ENCODE results near the gene APOD. TPM values are rescaled to one million over a fixed set of nuclear protein-coding genes. Genes with fewer than 3 reads are reported as not detected.
A peak's percentile ranks its signal among the peaks of the same experiment; 100 is the strongest.
"Not testable (repeated sequence)": the region's sequence is repeated elsewhere in the genome, so short reads cannot be mapped to it uniquely, and the experiment has no call there.

APOD gene
- total and polyA plus RNA-seq, 4 donors = 6.4 to 596 (median 159) TPM

DNA sequence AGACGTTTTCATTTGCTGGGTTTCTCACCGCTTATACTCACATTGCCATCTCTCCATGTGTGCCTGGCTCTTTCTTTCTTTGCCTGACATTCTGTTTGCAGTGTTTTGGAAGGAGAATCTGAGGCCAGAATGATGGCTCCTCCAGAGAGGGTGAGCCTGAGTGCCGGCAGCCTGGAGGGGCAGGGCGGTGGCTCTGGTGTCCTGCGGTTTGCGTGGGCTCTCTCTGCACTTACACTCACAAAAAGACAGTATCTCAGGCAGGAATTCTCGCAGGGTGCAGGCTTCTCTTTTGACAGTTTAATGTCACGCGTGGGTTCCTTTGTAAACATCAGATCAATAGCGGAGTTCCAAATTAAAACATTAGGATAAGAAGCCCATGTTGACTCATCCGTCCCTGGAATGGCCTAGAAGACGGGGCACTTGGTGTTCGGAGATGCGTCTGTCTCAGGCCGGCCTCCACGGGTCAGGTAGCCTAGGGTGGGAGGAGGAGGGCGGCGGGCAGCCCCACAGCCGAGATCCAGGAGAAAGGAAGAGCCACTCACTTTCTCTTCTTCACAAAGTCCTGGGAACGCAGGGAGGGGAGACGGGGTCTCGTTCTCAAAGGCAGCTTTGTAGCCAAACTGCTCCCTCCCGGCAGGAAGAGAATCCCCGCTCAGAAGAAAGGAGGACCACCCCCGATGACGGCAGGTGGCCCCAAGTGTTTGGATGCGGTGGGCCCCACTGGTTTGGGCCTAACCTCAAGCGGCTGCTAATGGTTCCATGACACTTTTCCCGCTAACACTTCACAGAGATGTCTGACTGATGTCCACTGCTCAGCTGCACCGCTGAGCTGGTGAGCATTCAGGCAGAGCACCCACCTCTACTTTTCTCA is 44.0 kb upstream of the APOD start:
- WGBS, 2 donors = 77 to 78% methylated on average over 28 of the region's 30 CpGs
- H3K4me3 ChIP-seq (ENCODE audit: low read length in 2 of 2); intact Hi-C loops (cut with DNase I); H3K9me3 ChIP-seq (ENCODE audit: control insufficient read depth, low read length); H3K27me3 ChIP-seq (ENCODE audit: control insufficient read depth in 1 of 2, insufficient read depth in 2 of 2, low read length in 1 of 2); ATAC-seq (ENCODE audit: low FRiP score); H3K27ac ChIP-seq (ENCODE audit: low read depth in 1 of 2, low read length in 2 of 2); H3K36me3 ChIP-seq (ENCODE audit: control insufficient read depth in 1 of 2, insufficient read depth in 2 of 2, low read length in 1 of 2); H3K4me1 ChIP-seq (ENCODE audit: control insufficient read depth in 1 of 2, insufficient read depth in 2 of 2, low read length in 2 of 2): not testable (repeated sequence)
- DNase-seq = peak in 1 of 2 donors; percentile 67

DNA sequence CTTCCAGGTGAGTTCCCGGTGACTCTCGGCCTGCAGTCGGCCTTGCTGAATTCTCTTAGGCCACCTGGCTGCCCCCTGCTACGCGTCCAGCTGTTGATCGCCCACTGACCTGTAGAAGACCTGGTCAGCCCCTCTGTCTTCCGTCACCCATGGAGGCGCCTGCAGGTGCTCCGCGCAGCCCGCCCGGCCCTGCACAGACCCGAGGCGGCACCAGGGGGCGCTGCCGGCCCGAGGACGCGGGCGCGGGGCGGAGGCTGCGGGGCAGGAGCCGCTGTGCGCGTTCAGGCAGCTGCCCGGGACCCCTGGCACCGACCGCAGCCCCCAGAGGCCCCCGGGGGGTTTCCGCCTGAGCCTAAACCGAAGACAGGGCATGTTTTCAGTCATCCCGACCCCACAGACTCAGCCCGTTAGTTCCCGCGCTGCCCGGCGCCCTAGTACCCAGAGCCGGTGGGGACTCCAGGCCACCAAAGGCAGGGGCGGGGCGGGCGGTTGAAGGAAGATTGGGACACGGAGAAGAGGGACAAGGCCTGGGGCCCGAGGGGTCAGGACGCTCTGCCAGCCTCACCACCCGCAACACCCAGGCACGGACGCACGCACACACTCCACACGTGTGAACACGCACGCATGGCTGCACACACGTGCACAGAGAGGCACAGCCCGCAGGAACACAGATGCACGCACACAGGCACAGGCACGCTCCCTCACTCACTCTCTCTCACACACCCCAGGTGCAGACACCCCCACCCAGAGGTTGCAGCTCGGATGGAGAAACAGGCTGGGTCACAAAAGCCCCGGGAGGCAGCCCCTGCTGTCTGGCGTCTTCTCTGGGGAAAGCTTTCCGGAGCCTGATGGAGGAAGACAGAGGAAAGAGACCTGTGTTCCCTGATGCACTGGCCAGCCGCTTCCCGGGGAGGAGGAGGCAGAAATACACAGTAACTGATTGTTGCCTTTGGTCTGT is 41.1 kb upstream of the APOD start:
- peak; percentile 81 for ATAC-seq (ENCODE audit: low FRiP score)
- H3K36me3 ChIP-seq (ENCODE audit: control insufficient read depth in 1 of 2, insufficient read depth in 2 of 2, low read length in 1 of 2); H3K27ac ChIP-seq (ENCODE audit: low read depth in 1 of 2, low read length in 2 of 2); H3K9me3 ChIP-seq (ENCODE audit: control insufficient read depth, low read length); intact Hi-C loops (cut with DNase I); H3K4me1 ChIP-seq (ENCODE audit: control insufficient read depth in 1 of 2, insufficient read depth in 2 of 2, low read length in 2 of 2); H3K4me3 ChIP-seq (ENCODE audit: low read length in 2 of 2); H3K27me3 ChIP-seq (ENCODE audit: control insufficient read depth in 1 of 2, insufficient read depth in 2 of 2, low read length in 1 of 2): not testable (repeated sequence)
- 12 to 17% methylated on average over 7 to 26 of the region's 62 CpGs for WGBS, 2 donors
- DNase-seq = peak in 1 of 2 donors; percentile 51

DNA sequence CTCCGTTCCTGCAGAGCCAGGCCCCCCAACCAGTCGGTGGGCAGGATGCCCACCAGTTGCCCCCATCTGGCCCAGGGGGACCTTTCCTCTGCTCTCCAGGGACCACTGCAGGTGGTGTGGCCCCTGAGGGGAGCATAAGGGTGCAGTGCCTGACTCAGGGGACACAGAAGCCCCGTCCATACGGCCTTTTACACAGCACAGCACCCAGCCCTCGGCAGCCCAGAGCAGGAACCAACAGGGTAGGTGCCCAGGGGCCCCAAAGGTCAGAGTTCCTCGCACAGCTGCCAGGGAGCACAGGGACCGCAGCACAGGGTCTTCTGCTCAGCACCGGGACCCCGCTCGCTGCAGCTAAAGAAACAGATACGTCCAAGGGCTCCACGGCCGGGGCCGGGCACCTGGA is 40.4 kb upstream of the APOD start:
- H3K27me3 ChIP-seq (ENCODE audit: control insufficient read depth in 1 of 2, insufficient read depth in 2 of 2, low read length in 1 of 2); intact Hi-C loops (cut with DNase I); ATAC-seq (ENCODE audit: low FRiP score); H3K36me3 ChIP-seq (ENCODE audit: control insufficient read depth in 1 of 2, insufficient read depth in 2 of 2, low read length in 1 of 2); DNase-seq; H3K9me3 ChIP-seq (ENCODE audit: control insufficient read depth, low read length); H3K27ac ChIP-seq (ENCODE audit: low read depth in 1 of 2, low read length in 2 of 2); H3K4me1 ChIP-seq (ENCODE audit: control insufficient read depth in 1 of 2, insufficient read depth in 2 of 2, low read length in 2 of 2); H3K4me3 ChIP-seq (ENCODE audit: low read length in 2 of 2): not testable (repeated sequence)
- no CpG with 5 or more reads among the region's 14 CpGs for WGBS, 2 donors

DNA sequence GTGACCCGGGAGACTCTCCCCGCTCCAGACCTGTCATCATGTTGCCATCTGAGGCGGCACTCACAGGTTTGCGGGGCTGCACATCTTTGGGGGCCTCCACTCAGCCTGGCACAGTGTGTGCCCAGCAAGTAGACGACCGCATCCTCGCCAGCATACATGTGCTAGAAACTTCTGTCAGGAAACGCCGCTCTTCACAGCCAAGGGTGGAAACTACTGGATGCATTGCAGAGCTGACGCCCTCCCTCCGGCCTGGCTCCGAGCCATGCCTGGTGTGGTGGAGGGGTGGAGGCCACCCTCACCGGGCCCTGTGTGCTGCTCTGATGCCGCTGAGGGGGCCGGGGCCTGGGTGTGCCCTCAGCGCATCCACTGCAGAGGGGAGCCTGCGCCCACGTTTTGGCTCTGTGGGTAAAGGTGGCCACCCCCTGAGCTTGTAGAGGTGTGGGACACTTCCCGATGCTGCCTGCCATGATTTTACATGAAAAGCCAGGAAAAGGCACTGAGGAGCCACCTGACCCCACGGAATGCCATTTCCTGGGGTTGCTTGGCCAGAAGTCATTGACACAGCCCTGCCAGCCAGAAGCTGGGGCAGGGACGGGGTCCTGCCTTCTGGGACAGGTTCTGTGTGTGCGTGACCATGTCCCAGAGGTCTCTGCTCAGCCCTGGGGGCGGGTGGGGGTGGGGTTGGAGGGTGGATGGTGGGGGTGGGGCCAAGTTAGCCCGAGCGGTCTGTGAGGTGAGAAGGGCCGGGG is 39.7 kb upstream of the APOD start:
- H3K27ac ChIP-seq (ENCODE audit: low read depth in 1 of 2, low read length in 2 of 2); H3K27me3 ChIP-seq (ENCODE audit: control insufficient read depth in 1 of 2, insufficient read depth in 2 of 2, low read length in 1 of 2); H3K4me1 ChIP-seq (ENCODE audit: control insufficient read depth in 1 of 2, insufficient read depth in 2 of 2, low read length in 2 of 2); intact Hi-C loops (cut with DNase I); ATAC-seq (ENCODE audit: low FRiP score); H3K9me3 ChIP-seq (ENCODE audit: control insufficient read depth, low read length); H3K4me3 ChIP-seq (ENCODE audit: low read length in 2 of 2); H3K36me3 ChIP-seq (ENCODE audit: control insufficient read depth in 1 of 2, insufficient read depth in 2 of 2, low read length in 1 of 2): not testable (repeated sequence)
- 85 to 90% methylated on average over 13 to 24 of the region's 26 CpGs for WGBS, 2 donors
- DNase-seq = peak in 1 of 2 donors; percentile 54

DNA sequence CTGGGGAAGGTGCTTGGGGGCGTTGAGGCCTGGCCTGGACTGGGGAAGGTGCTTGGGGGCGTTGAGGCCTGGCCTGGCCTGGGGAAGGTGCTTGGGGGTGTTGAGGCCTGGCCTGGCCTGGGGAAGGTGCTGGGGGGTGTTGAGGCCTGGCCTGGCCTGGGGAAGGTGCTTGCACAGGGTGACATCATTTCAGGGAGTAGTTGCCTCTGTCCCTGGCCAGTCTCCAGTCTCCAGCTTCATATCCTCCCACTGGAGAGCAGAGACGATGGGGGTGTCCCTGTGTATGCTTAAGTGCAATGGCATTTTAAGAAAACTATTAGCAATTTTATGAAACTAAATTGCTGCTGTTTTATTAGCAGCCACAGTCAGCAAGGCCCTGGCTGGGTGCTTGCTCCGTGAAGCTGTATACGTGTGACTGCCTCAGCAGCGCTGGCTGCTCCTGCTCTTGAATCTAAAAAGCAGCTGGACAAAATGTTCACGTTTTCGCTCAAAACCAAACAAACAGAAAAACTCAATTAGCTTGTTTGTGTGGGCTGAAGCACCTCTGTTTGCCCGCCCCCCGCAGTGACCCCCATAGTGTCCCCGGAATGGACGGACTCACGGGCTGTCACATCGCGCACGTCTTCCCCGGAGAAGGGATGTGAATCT is 38.9 kb upstream of the APOD start:
- H3K36me3 ChIP-seq (ENCODE audit: control insufficient read depth in 1 of 2, insufficient read depth in 2 of 2, low read length in 1 of 2); H3K4me1 ChIP-seq (ENCODE audit: control insufficient read depth in 1 of 2, insufficient read depth in 2 of 2, low read length in 2 of 2); intact Hi-C loops (cut with DNase I); H3K9me3 ChIP-seq (ENCODE audit: control insufficient read depth, low read length); H3K27ac ChIP-seq (ENCODE audit: low read depth in 1 of 2, low read length in 2 of 2); ATAC-seq (ENCODE audit: low FRiP score); H3K4me3 ChIP-seq (ENCODE audit: low read length in 2 of 2); H3K27me3 ChIP-seq (ENCODE audit: control insufficient read depth in 1 of 2, insufficient read depth in 2 of 2, low read length in 1 of 2): not testable (repeated sequence)
- whole genome bisulfite sequencing, 2 donors = 86 to 90% methylated on average over 8 to 17 of the region's 17 CpGs
- DNase-seq = peak in 1 of 2 donors; percentile 35

DNA sequence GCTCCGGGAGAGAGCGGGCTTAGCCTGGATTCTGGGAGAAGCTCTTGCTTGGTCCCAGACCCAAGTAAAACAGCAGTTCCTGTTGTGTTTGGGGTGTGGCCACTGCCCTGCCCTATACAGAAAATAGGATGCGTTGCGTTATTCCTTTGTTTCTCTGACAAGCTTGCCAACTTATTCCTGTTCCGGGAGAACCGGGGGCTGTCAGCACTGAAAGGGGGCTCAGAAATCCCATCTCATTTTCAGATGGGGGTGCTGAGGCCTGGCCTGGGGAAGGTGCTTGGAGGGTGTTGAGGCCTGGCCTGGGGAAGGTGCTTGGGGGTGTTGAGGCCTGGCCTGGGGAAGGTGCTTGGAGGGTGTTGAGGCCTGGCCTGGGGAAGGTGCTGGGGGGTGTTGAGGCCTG is 38.3 kb upstream of the APOD start:
- H3K36me3 ChIP-seq (ENCODE audit: control insufficient read depth in 1 of 2, insufficient read depth in 2 of 2, low read length in 1 of 2); ATAC-seq (ENCODE audit: low FRiP score); H3K27me3 ChIP-seq (ENCODE audit: control insufficient read depth in 1 of 2, insufficient read depth in 2 of 2, low read length in 1 of 2); intact Hi-C loops (cut with DNase I); H3K4me3 ChIP-seq (ENCODE audit: low read length in 2 of 2); H3K4me1 ChIP-seq (ENCODE audit: control insufficient read depth in 1 of 2, insufficient read depth in 2 of 2, low read length in 2 of 2); DNase-seq; H3K9me3 ChIP-seq (ENCODE audit: control insufficient read depth, low read length); H3K27ac ChIP-seq (ENCODE audit: low read depth in 1 of 2, low read length in 2 of 2): not testable (repeated sequence)
- WGBS, 2 donors = 87 to 94% methylated on average over 5 to 6 of the region's 6 CpGs

DNA sequence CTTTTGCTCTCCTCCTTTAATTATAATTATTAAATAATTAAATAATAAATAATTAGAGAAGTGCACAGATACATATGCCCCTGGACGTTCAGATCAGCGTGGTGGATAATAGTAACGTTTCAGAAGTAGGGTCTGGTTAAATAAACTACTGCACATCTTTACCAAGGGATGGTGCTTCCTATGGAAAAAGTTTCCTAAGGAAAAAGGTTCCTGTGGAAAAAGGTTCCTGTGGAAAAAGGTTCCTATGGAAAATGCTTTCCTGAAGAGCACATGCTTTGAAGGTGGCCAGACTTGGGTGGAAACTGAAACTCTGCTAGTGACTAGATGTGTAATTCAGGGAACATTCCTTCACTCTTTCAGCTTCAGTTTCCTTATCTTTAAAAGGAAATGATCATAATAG is 37.4 kb upstream of the APOD start:
- 88 to 89% methylated on average over 3 of the region's 3 CpGs for WGBS, 2 donors
- H3K36me3 ChIP-seq (ENCODE audit: control insufficient read depth in 1 of 2, insufficient read depth in 2 of 2, low read length in 1 of 2); H3K4me3 ChIP-seq (ENCODE audit: low read length in 2 of 2); H3K27me3 ChIP-seq (ENCODE audit: control insufficient read depth in 1 of 2, insufficient read depth in 2 of 2, low read length in 1 of 2); intact Hi-C loops (cut with DNase I); H3K9me3 ChIP-seq (ENCODE audit: control insufficient read depth, low read length); H3K27ac ChIP-seq (ENCODE audit: low read depth in 1 of 2, low read length in 2 of 2); ATAC-seq (ENCODE audit: low FRiP score); H3K4me1 ChIP-seq (ENCODE audit: control insufficient read depth in 1 of 2, insufficient read depth in 2 of 2, low read length in 2 of 2); DNase-seq: not testable (repeated sequence)

DNA sequence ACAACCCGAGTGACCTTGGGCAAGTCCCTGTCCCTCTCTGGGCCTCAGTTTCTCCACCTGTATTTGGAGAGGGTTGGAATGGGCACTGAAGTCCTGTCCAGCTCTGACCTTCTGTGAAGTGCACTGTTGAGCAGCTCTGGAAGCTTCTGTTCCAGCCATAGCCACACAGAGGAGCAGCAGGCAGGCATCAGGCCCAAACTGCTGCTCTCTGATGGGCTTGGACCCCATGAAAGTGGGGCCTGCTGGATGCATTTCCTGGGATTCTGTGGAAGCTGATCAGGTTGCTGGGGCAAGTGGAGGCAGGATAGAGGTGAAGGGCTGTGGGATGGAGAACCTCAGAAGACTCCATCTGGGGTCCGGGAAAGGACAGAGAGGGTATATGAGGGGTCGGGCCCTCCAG is 36.7 kb upstream of the APOD start:
- H3K9me3 ChIP-seq (ENCODE audit: control insufficient read depth, low read length); H3K4me3 ChIP-seq (ENCODE audit: low read length in 2 of 2); H3K4me1 ChIP-seq (ENCODE audit: control insufficient read depth in 1 of 2, insufficient read depth in 2 of 2, low read length in 2 of 2); ATAC-seq (ENCODE audit: low FRiP score); H3K27me3 ChIP-seq (ENCODE audit: control insufficient read depth in 1 of 2, insufficient read depth in 2 of 2, low read length in 1 of 2); intact Hi-C loops (cut with DNase I); H3K27ac ChIP-seq (ENCODE audit: low read depth in 1 of 2, low read length in 2 of 2); H3K36me3 ChIP-seq (ENCODE audit: control insufficient read depth in 1 of 2, insufficient read depth in 2 of 2, low read length in 1 of 2): not testable (repeated sequence)
- WGBS, 2 donors = 94 to 100% methylated on average over 1 to 3 of the region's 3 CpGs
- peak in 1 of 2 donors; percentile 46 for DNase-seq
